Stomach (tissue), 9 donors: Measurements from ENCODE around the gene PDF. TPM values are rescaled to one million over a fixed set of nuclear protein-coding genes. Genes with fewer than 3 reads are reported as not detected.

Source experiments
- DNase-seq, 2 donors: peaks; one replicate each; pipeline versions ENCODE4 v3.0.0 to v3.0.0-alpha.2; 2013 to 2019
- H3K27ac ChIP-seq, 5 donors: fragments of 200-600 bp in 4 of 5; sonication (generic) in 4 of 5; one replicate each; pipeline ENCODE4 v1.5.1; 2013 to 2019; ENCODE audit warnings: mild to moderate bottlenecking in 1 of 5, moderate library complexity in 1 of 5
- H3K27me3 ChIP-seq, 3 donors: fragments of 200-600 bp; sonication (generic); one replicate each; pipeline ENCODE4 v1.5.1; 2017 to 2019; ENCODE audit warnings: mixed run types in 1 of 3
- H3K36me3 ChIP-seq, 4 donors: fragments of 200-600 bp; sonication (generic); 1 replicate in 3 of 4; 2 replicates in 1 of 4; pipeline ENCODE4 v1.5.1; 2016 to 2019
- H3K4me1 ChIP-seq, 4 donors: fragments of 200-600 bp; sonication (generic); one replicate each; pipeline ENCODE4 v1.5.1; 2016 to 2019
- H3K4me3 ChIP-seq, 4 donors: fragments of 200-600 bp; sonication (generic) in 3 of 4; one replicate each; pipeline ENCODE4 v1.5.1; 2016 to 2019; ENCODE audit warnings: mild to moderate bottlenecking in 1 of 4
- H3K9me3 ChIP-seq, 4 donors: fragments of 200-600 bp; sonication (generic); one replicate each; pipeline ENCODE4 v1.5.1; 2016 to 2019
- CTCF ChIP-seq, 7 experiments: fragments of 450-650 bp in 4 of 7; fragments of 200-600 bp in 3 of 7; sonication (generic) in 3 of 7; IDR thresholded peaks; one replicate each; pipeline ENCODE4 v1.5.1; 2016 to 2019; ENCODE audit warnings: antibody characterized with exemption in 7 of 7, control low read depth in 2 of 7, mild to moderate bottlenecking in 1 of 7
- EP300 ChIP-seq: sonication (generic); formaldehyde crosslinking; IDR thresholded peaks from one replicate; pipeline ENCODE4 v1.6.1; 2017; ENCODE audit warnings: antibody characterized with exemption
- POLR2A ChIP-seq, 4 donors: fragments of 450-650 bp; IDR thresholded peaks; one replicate each; pipeline ENCODE4 v1.6.1; 2016; ENCODE audit warnings: antibody characterized with exemption in 4 of 4, control low read depth in 2 of 4, mild to moderate bottlenecking in 1 of 4, moderate library complexity in 1 of 4
- POLR2AphosphoS5 ChIP-seq, 3 donors: sonication (generic); formaldehyde crosslinking; IDR thresholded peaks; one replicate each; pipeline ENCODE4 v1.6.1; 2016; ENCODE audit warnings: antibody characterized with exemption in 3 of 3
- WGBS, 5 donors: extraction: QIAGEN DNeasy Blood & Tissue Kit in 3 of 5; methylation state at CpG; one replicate each; pipeline versions ENCODE4 v1.1.5 to v1.1.7; 2013 to 2018; 5-methylcytosine and 5-hydroxymethylcytosine counted together
- intact Hi-C: fragments of 100-400 bp; cut with DNase I; formaldehyde crosslinking; loops from one replicate; pipeline ENCODE4 v1.15.1; 2023; ENCODE audit warnings: low total_unique reads
- polyA plus RNA-seq, 3 donors: library from polyadenylated mRNA; stranded (reverse); fragments of 200-250 nt; gene quantifications; one replicate each; pipeline ENCODE4 v1.2.3, GENCODE V29; 2013
- total RNA-seq, 5 donors: library from RNA; depleted of rRNA; stranded (reverse); fragments of >200 nt; gene quantifications; one replicate each; pipeline versions ENCODE4 v1.1.0 to v1.2.3, GENCODE V29; 2014 to 2016
- donor health status: healthy with polysubstance abuse.
- donor health status: Bipolar disorder and iron deficiency.
- donor health status: healthy.

PDF gene
- total and polyA plus RNA-seq, 8 donors, result 1.7 to 131 (median 7.9) TPM; not detected in 1

- 95 to 97% (median 96%) methylated on average over 10 of the region's 10 CpGs for WGBS, 5 donors
- Histone ChIP-seq H3K4me1 (peaks cover 0 to 18% (median 6%) of the 10 kb centered on the region in 4 donors), H3K27me3 (no peaks in the 10 kb centered on the region), H3K27ac (no peak overlapping the region), H3K9me3 (no peaks in the 10 kb centered on the region), H3K36me3 (peaks cover 10 to 79% (median 72%) of the 10 kb centered on the region in 4 donors), H3K4me3 (no peak overlapping the region)
- TF ChIP-seq POLR2AphosphoS5 (IDR thresholded peaks at IDR 0.05), result no peak
- TF ChIP-seq EP300, result no peak
- TF ChIP-seq CTCF (IDR thresholded peaks at IDR 0.05), result no peak
- TF ChIP-seq POLR2A (IDR thresholded peaks at IDR 0.05), result no peak
- no peak for DNase-seq
- intact Hi-C loops, result no loop called here
These were observed 46.1 kb upstream of the PDF start for GRCh38 chr16:69376393-69377059.

- Histone ChIP-seq H3K9me3 (no peaks in the 10 kb centered on the region), H3K36me3 (peaks cover 21 to 81% (median 74%) of the 10 kb centered on the region in 4 donors), H3K27me3 (no peaks in the 10 kb centered on the region), H3K4me3 (no peak overlapping the region), H3K27ac (no peak overlapping the region), H3K4me1 (peaks cover 0 to 12% (median 4%) of the 10 kb centered on the region in 4 donors)
- 61 to 83% (median 75%) methylated on average over 1 of the region's 1 CpG for WGBS, 5 donors
- TF ChIP-seq EP300 (no peak), CTCF (IDR thresholded peaks at IDR 0.05) (no peak), POLR2A (IDR thresholded peaks at IDR 0.05) (no peak), POLR2AphosphoS5 (IDR thresholded peaks at IDR 0.05) (no peak)
- intact Hi-C loops, result no loop called here
- peak in 1 of 2 donors; percentile 53 for DNase-seq
These were observed 42.6 kb upstream of the PDF start for GRCh38 chr16:69373019-69373418.

DNA sequence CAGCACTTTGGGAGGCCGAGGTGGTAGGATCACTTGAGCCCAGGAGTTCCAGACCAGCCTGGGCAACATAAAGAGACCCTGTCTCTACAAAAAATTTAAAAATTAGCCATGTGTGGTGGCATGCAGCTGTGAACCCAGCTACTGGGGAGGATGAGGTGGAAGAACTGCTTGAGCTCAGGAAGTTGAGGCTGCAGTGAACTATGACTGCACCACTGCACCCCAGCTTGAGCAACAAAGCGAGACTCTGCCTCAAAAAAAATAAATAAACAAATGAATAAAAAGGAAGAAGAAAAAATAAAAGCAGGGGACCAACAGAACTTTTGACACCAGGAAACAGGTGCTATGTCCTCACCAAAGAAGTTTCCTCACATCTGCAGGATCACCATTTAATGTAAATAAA is 41.2 kb upstream of the PDF start:
- peaks cover 0 to 12% (median 4%) of the 10 kb centered on the region in 4 donors for H3K4me1 ChIP-seq
- H3K27me3 ChIP-seq, result no peaks in the 10 kb centered on the region
- H3K36me3 ChIP-seq, result peaks cover 35 to 82% (median 76%) of the 10 kb centered on the region in 4 donors
- 78 to 96% (median 90%) methylated on average over 2 of the region's 2 CpGs for WGBS, 5 donors
- H3K9me3 ChIP-seq, result no peaks in the 10 kb centered on the region
- no peak overlapping the region for H3K4me3 ChIP-seq
- H3K27ac ChIP-seq, result no peak overlapping the region
- DNase-seq, result no peak
- intact Hi-C loops, result no loop called here
- TF ChIP-seq CTCF (IDR thresholded peaks at IDR 0.05), result no peak
- TF ChIP-seq EP300, result no peak
- no peak for TF ChIP-seq POLR2AphosphoS5 (IDR thresholded peaks at IDR 0.05)
- TF ChIP-seq POLR2A (IDR thresholded peaks at IDR 0.05), result no peak

GRCh38 chr16:69368866-69369265 is 38.5 kb upstream of the PDF start:
- WGBS, 5 donors, result 46 to 77% (median 56%) methylated on average over 4 of the region's 4 CpGs
- Histone ChIP-seq H3K27ac (no peak overlapping the region), H3K4me1 (peaks cover 0 to 12% (median 4%) of the 10 kb centered on the region in 4 donors), H3K9me3 (no peaks in the 10 kb centered on the region), H3K4me3 (no peak overlapping the region), H3K27me3 (no peaks in the 10 kb centered on the region), H3K36me3 (peaks cover 60 to 100% (median 95%) of the 10 kb centered on the region in 4 donors)
- TF ChIP-seq POLR2A (IDR thresholded peaks at IDR 0.05) (no peak), CTCF (IDR thresholded peaks at IDR 0.05) (no peak), POLR2AphosphoS5 (IDR thresholded peaks at IDR 0.05) (no peak), EP300 (no peak)
- intact Hi-C loops, result no loop called here
- DNase-seq, result no peak
